ENCODE data around the gene SUMO2.

GRCh38 chr17:75176625-75177024 lies 6.1 kb downstream of the SUMO2 start:
- TF ChIP-seq, protein P1, sequence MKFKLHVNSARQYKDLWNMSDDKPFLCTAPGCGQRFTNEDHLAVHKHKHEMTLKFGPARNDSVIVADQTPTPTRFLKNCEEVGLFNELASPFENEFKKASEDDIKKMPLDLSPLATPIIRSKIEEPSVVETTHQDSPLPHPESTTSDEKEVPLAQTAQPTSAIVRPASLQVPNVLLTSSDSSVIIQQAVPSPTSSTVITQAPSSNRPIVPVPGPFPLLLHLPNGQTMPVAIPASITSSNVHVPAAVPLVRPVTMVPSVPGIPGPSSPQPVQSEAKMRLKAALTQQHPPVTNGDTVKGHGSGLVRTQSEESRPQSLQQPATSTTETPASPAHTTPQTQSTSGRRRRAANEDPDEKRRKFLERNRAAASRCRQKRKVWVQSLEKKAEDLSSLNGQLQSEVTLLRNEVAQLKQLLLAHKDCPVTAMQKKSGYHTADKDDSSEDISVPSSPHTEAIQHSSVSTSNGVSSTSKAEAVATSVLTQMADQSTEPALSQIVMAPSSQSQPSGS (tag by site-specific recombination; IDR thresholded peaks at IDR 0.05; ENCODE audit: low read depth): no peak
- TF ChIP-seq, protein P2, sequence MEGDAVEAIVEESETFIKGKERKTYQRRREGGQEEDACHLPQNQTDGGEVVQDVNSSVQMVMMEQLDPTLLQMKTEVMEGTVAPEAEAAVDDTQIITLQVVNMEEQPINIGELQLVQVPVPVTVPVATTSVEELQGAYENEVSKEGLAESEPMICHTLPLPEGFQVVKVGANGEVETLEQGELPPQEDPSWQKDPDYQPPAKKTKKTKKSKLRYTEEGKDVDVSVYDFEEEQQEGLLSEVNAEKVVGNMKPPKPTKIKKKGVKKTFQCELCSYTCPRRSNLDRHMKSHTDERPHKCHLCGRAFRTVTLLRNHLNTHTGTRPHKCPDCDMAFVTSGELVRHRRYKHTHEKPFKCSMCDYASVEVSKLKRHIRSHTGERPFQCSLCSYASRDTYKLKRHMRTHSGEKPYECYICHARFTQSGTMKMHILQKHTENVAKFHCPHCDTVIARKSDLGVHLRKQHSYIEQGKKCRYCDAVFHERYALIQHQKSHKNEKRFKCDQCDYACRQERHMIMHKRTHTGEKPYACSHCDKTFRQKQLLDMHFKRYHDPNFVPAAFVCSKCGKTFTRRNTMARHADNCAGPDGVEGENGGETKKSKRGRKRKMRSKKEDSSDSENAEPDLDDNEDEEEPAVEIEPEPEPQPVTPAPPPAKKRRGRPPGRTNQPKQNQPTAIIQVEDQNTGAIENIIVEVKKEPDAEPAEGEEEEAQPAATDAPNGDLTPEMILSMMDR (tag by site-specific recombination; IDR thresholded peaks at IDR 0.05): no peak
- TF ChIP-seq GLI4 (tag by site-specific recombination; IDR thresholded peaks at IDR 0.05) (no peak), MYNN (tag by site-specific recombination; IDR thresholded peaks at IDR 0.05; ENCODE audit: borderline replicate concordance) (no peak), ZNF121 (tag by site-specific recombination; IDR thresholded peaks at IDR 0.05) (no peak), ZNF558 (tag by site-specific recombination; IDR thresholded peaks at IDR 0.05) (no peak), ZNF747 (tag by site-specific recombination; IDR thresholded peaks at IDR 0.05) (no peak), ZNF670 (tag by site-specific recombination; IDR thresholded peaks at IDR 0.05; ENCODE audit: low read depth) (no peak)
- TF ChIP-seq, protein P3, sequence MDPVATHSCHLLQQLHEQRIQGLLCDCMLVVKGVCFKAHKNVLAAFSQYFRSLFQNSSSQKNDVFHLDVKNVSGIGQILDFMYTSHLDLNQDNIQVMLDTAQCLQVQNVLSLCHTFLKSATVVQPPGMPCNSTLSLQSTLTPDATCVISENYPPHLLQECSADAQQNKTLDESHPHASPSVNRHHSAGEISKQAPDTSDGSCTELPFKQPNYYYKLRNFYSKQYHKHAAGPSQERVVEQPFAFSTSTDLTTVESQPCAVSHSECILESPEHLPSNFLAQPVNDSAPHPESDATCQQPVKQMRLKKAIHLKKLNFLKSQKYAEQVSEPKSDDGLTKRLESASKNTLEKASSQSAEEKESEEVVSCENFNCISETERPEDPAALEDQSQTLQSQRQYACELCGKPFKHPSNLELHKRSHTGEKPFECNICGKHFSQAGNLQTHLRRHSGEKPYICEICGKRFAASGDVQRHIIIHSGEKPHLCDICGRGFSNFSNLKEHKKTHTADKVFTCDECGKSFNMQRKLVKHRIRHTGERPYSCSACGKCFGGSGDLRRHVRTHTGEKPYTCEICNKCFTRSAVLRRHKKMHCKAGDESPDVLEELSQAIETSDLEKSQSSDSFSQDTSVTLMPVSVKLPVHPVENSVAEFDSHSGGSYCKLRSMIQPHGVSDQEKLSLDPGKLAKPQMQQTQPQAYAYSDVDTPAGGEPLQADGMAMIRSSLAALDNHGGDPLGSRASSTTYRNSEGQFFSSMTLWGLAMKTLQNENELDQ (tag by site-specific recombination; IDR thresholded peaks at IDR 0.05; ENCODE audit: low read depth): no peak
- TF ChIP-seq, protein P4, sequence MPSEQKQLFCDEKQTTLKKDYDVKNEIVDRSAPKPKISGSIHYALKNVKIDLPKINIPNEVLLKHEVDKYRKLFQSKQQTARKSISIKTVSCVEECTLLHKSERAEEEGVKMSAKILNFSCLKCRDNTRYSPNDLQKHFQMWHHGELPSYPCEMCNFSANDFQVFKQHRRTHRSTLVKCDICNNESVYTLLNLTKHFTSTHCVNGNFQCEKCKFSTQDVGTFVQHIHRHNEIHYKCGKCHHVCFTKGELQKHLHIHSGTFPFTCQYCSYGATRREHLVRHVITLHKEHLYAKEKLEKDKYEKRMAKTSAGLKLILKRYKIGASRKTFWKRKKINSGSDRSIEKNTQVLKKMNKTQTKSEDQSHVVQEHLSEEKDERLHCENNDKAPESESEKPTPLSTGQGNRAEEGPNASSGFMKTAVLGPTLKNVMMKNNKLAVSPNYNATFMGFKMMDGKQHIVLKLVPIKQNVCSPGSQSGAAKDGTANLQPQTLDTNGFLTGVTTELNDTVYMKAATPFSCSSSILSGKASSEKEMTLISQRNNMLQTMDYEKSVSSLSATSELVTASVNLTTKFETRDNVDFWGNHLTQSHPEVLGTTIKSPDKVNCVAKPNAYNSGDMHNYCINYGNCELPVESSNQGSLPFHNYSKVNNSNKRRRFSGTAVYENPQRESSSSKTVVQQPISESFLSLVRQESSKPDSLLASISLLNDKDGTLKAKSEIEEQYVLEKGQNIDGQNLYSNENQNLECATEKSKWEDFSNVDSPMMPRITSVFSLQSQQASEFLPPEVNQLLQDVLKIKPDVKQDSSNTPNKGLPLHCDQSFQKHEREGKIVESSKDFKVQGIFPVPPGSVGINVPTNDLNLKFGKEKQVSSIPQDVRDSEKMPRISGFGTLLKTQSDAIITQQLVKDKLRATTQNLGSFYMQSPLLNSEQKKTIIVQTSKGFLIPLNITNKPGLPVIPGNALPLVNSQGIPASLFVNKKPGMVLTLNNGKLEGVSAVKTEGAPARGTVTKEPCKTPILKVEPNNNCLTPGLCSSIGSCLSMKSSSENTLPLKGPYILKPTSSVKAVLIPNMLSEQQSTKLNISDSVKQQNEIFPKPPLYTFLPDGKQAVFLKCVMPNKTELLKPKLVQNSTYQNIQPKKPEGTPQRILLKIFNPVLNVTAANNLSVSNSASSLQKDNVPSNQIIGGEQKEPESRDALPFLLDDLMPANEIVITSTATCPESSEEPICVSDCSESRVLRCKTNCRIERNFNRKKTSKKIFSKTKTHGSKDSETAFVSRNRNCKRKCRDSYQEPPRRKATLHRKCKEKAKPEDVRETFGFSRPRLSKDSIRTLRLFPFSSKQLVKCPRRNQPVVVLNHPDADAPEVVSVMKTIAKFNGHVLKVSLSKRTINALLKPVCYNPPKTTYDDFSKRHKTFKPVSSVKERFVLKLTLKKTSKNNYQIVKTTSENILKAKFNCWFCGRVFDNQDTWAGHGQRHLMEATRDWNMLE (tag by site-specific recombination; conservative IDR thresholded peaks at IDR 0.05; ENCODE audit: low read depth): no peak
